Liver (tissue), 3 donors: ENCODE data around the gene ICAM3.

Experiments
- ATF3 ChIP-seq: IDR thresholded peaks from 2 replicates; pipeline ENCODE4 v1.6.1; 2016; ENCODE audit warnings: antibody characterized with exemption
- EGR1 ChIP-seq, 2 donors: IDR thresholded peaks; 2 replicates each; pipeline ENCODE4 v1.6.1; 2016 to 2018; ENCODE audit warnings: antibody characterized with exemption in 2 of 2, low read depth in 2 of 2
- FOXA1 ChIP-seq: IDR thresholded peaks from 2 replicates; pipeline ENCODE4 v1.6.1; 2016; ENCODE audit warnings: antibody characterized with exemption
- GABPA ChIP-seq, 2 donors: IDR thresholded peaks in 1 of 2; conservative IDR thresholded peaks in 1 of 2; 2 replicates each; pipeline ENCODE4 v1.6.1; 2016; ENCODE audit warnings: antibody characterized with exemption in 2 of 2, mild to moderate bottlenecking in 1 of 2, moderate library complexity in 1 of 2
- HNF4A ChIP-seq, 2 donors: conservative IDR thresholded peaks; 2 replicates each; pipeline ENCODE4 v1.6.1; 2016; ENCODE audit warnings: antibody characterized with exemption in 2 of 2, mild to moderate bottlenecking in 2 of 2
- NR2F2 ChIP-seq: IDR thresholded peaks from 2 replicates; pipeline ENCODE4 v1.6.1; 2016; ENCODE audit warnings: antibody characterized with exemption
- RAD21 ChIP-seq, 2 donors: IDR thresholded peaks; 2 replicates each; pipeline ENCODE4 v1.6.1; 2016; ENCODE audit warnings: antibody characterized with exemption in 2 of 2, mild to moderate bottlenecking in 2 of 2
- REST ChIP-seq: IDR thresholded peaks from 2 replicates; pipeline ENCODE4 v1.6.1; 2016; ENCODE audit warnings: antibody characterized with exemption, mild to moderate bottlenecking
- RXRA ChIP-seq, 2 donors: IDR thresholded peaks; 2 replicates each; pipeline ENCODE4 v1.6.1; 2017 to 2018; ENCODE audit warnings: antibody characterized with exemption in 2 of 2, mild to moderate bottlenecking in 1 of 2
- YY1 ChIP-seq: IDR thresholded peaks from 2 replicates; pipeline ENCODE4 v1.6.1; 2016; ENCODE audit warnings: antibody characterized with exemption, mild to moderate bottlenecking
- TF ChIP-seq, protein P1 (sequence below): fragments of 150-350 bp; IDR thresholded peaks from 2 replicates; pipeline ENCODE4 v1.5.1; 2017; ENCODE audit warnings: improper control_type of control experiment, low read depth, low read length; ENCODE audit not compliant: missing input control
- TF ChIP-seq, protein P2 (sequence below): IDR thresholded peaks from 2 replicates; pipeline ENCODE4 v1.6.1; 2016; ENCODE audit warnings: antibody characterized with exemption
- TF ChIP-seq, protein P3 (sequence below): IDR thresholded peaks from 2 replicates; pipeline ENCODE4 v1.6.1; 2016; ENCODE audit warnings: antibody characterized with exemption
- donor health status: healthy.
- donor health status: healthy.

DNA sequence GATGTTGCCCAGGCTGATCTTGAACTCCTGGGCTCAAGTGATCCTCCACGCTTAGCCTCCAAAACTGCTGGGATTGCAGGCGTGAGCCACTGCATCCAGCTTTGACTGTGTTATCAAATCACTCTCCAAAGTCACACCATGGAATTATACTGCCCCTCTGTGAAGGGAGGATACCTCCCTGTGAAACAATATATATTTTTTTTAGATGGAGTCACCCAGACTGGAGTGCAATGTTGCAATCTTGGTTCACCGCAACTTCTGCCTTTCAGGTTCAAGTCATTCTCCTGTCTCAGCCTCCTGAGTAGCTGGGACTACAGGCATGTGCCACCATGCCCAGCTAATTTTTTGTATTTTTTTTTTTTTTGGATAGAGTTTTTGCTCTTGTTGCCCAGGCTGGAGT is 33.3 kb upstream of the ICAM3 start:
- TF ChIP-seq, protein P1, sequence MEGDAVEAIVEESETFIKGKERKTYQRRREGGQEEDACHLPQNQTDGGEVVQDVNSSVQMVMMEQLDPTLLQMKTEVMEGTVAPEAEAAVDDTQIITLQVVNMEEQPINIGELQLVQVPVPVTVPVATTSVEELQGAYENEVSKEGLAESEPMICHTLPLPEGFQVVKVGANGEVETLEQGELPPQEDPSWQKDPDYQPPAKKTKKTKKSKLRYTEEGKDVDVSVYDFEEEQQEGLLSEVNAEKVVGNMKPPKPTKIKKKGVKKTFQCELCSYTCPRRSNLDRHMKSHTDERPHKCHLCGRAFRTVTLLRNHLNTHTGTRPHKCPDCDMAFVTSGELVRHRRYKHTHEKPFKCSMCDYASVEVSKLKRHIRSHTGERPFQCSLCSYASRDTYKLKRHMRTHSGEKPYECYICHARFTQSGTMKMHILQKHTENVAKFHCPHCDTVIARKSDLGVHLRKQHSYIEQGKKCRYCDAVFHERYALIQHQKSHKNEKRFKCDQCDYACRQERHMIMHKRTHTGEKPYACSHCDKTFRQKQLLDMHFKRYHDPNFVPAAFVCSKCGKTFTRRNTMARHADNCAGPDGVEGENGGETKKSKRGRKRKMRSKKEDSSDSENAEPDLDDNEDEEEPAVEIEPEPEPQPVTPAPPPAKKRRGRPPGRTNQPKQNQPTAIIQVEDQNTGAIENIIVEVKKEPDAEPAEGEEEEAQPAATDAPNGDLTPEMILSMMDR = no peak
- TF ChIP-seq FOXA1 = no peak
- TF ChIP-seq ATF3 = no peak
- no peak for TF ChIP-seq REST
- TF ChIP-seq EGR1 (IDR thresholded peaks at IDR 0.05; ENCODE audit: low read depth in 2 of 2) = no peak
- TF ChIP-seq, protein P2, sequence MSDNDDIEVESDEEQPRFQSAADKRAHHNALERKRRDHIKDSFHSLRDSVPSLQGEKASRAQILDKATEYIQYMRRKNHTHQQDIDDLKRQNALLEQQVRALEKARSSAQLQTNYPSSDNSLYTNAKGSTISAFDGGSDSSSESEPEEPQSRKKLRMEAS = no peak
- TF ChIP-seq, protein P3, sequence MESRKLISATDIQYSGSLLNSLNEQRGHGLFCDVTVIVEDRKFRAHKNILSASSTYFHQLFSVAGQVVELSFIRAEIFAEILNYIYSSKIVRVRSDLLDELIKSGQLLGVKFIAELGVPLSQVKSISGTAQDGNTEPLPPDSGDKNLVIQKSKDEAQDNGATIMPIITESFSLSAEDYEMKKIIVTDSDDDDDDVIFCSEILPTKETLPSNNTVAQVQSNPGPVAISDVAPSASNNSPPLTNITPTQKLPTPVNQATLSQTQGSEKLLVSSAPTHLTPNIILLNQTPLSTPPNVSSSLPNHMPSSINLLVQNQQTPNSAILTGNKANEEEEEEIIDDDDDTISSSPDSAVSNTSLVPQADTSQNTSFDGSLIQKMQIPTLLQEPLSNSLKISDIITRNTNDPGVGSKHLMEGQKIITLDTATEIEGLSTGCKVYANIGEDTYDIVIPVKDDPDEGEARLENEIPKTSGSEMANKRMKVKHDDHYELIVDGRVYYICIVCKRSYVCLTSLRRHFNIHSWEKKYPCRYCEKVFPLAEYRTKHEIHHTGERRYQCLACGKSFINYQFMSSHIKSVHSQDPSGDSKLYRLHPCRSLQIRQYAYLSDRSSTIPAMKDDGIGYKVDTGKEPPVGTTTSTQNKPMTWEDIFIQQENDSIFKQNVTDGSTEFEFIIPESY = no peak
- TF ChIP-seq RAD21 (IDR thresholded peaks at IDR 0.05) = no peak
- TF ChIP-seq YY1 = no peak
- no peak for TF ChIP-seq GABPA (IDR thresholded peaks at IDR 0.05 in 1 of 2, conservative IDR thresholded peaks at IDR 0.05 in 1 of 2)
- no peak for TF ChIP-seq RXRA (IDR thresholded peaks at IDR 0.05)
- TF ChIP-seq NR2F2 = no peak
- no peak for TF ChIP-seq HNF4A (conservative IDR thresholded peaks at IDR 0.05)
